Endothelial cell of umbilical vein (primary cell): Measurements from ENCODE around the gene INTS11. TPM values are rescaled to one million over a fixed set of nuclear protein-coding genes. Genes with fewer than 3 reads are reported as not detected.

Source experiments
- BruUV-seq: library from RNA; stranded (reverse); fragments of 400-500 nt; replicated peaks from 2 replicates; lab custom pipeline; 2021; lab: Mats Ljungman, UMichigan
- CTCF ChIA-PET: fragments of 300-600, 350-600 bp; sonication (Branson Sonifier 250); formaldehyde crosslinking; loops from one replicate; lab custom pipeline; 2021; ENCODE audit warnings: antibody characterized with exemption, inconsistent platforms; lab: Charles Lee
- POLR2A ChIA-PET: fragments of 300-600, 350-600 bp; sonication (Branson Sonifier 250); formaldehyde crosslinking; loops from one replicate; lab custom pipeline; 2021; ENCODE audit warnings: antibody characterized with exemption, inconsistent platforms; lab: Charles Lee
- DNase-seq: peaks from one replicate; pipeline ENCODE4 v3.0.0-alpha.2; 2011; ENCODE audit warnings: low read depth, low spot score
- FAIRE-seq: peaks from 2 replicates; lab custom pipeline; 2011; peaks lifted over from hg19 to GRCh38; lab: Jason Lieb, UNC
- H2AFZ ChIP-seq: 2 replicates; pipeline ENCODE4 v1.6.0; 2012; ENCODE audit warnings: low read depth, low read length, control low read depth, inconsistent platforms
- H3K27ac ChIP-seq: 2 replicates; pipeline ENCODE4 v1.5.1; 2011; ENCODE audit warnings: low read depth, mild to moderate bottlenecking, control low read depth, low read length, moderate library complexity; ENCODE audit not compliant: insufficient read depth
- H3K27me3 ChIP-seq, 2 experiments: 2 replicates each; pipeline versions ENCODE4 v1.6.0 to v1.6.1; 2011; ENCODE audit warnings: low read length in 2 of 2, mixed read lengths in 1 of 2; ENCODE audit not compliant: control insufficient read depth in 2 of 2, insufficient read depth in 2 of 2
- H3K36me3 ChIP-seq, 2 experiments: 2 replicates in 1 of 2; 3 replicates in 1 of 2; pipeline ENCODE4 v1.5.1; 2011; ENCODE audit warnings: low read length in 2 of 2, mild to moderate bottlenecking in 1 of 2, moderate library complexity in 1 of 2; ENCODE audit not compliant: control insufficient read depth in 2 of 2, insufficient read depth in 2 of 2; ENCODE audit errors: extremely low read depth in 1 of 2
- H3K4me1 ChIP-seq: 3 replicates; pipeline ENCODE4 v1.5.1; 2011; ENCODE audit warnings: mild to moderate bottlenecking, low read length; ENCODE audit not compliant: control insufficient read depth, insufficient read depth; ENCODE audit errors: extremely low read depth
- H3K4me2 ChIP-seq: 2 replicates; pipeline ENCODE4 v1.6.1; 2011; ENCODE audit warnings: low read length, control low read depth, mixed read lengths; ENCODE audit not compliant: insufficient read depth
- H3K4me3 ChIP-seq, 3 experiments: fragments of 200-600 bp in 1 of 3; sonication (generic), shearing (Covaris generic) in 1 of 3; replicated peaks in 1 of 3; 2 replicates each; pipeline ENCODE4 v1.5.1; 2011 to 2016; ENCODE audit warnings: control low read depth in 3 of 3, low read length in 3 of 3, mild to moderate bottlenecking in 2 of 3, inconsistent platforms in 1 of 3, low read depth in 1 of 3, moderate library complexity in 1 of 3; ENCODE audit not compliant: insufficient read depth in 1 of 3
- H3K79me2 ChIP-seq: 2 replicates; pipeline ENCODE4 v1.6.0; 2012; ENCODE audit warnings: low read length, inconsistent platforms; ENCODE audit not compliant: control insufficient read depth, insufficient read depth
- H3K9ac ChIP-seq: replicated peaks from 2 replicates; pipeline ENCODE3; 2011; ENCODE audit warnings: low read length, control low read depth; ENCODE audit not compliant: insufficient read depth; ENCODE audit errors: extremely low read depth
- H3K9me1 ChIP-seq: replicated peaks from 3 replicates; pipeline ENCODE4 v1.6.0; 2011; ENCODE audit warnings: mild to moderate bottlenecking, low read length; ENCODE audit not compliant: control insufficient read depth, insufficient read depth; ENCODE audit errors: extremely low read depth
- H3K9me3 ChIP-seq: replicated peaks from 2 replicates; pipeline ENCODE4 v1.5.1; 2012; ENCODE audit warnings: low read length, inconsistent platforms; ENCODE audit not compliant: control insufficient read depth, insufficient read depth
- H4K20me1 ChIP-seq: replicated peaks from 2 replicates; pipeline ENCODE3; 2011; ENCODE audit warnings: mild to moderate bottlenecking, low read length; ENCODE audit not compliant: control insufficient read depth, insufficient read depth; ENCODE audit errors: extremely low read depth
- CTCF ChIP-seq, 2 donors: IDR thresholded peaks; 1 replicate in 1 of 2; 2 replicates in 1 of 2; pipeline ENCODE4 v1.5.1; 2011; ENCODE audit warnings: low read length in 2 of 2, mild to moderate bottlenecking in 2 of 2, moderate library complexity in 2 of 2, control low read depth in 1 of 2, inconsistent platforms in 1 of 2, low read depth in 1 of 2; ENCODE audit not compliant: insufficient read depth in 1 of 2; ENCODE audit errors: extremely low read depth in 1 of 2
- EZH2 ChIP-seq: IDR thresholded peaks from 2 replicates; pipeline ENCODE4 v1.6.1; 2012; ENCODE audit warnings: borderline replicate concordance, low read depth, mild to moderate bottlenecking, moderate library complexity, low read length, inconsistent platforms; ENCODE audit not compliant: severe bottlenecking
- FOS ChIP-seq: IDR thresholded peaks from 2 replicates; pipeline ENCODE4 v1.6.1; 2011; ENCODE audit warnings: mild to moderate bottlenecking, low read length, moderate library complexity, borderline replicate concordance; ENCODE audit not compliant: insufficient read depth
- GATA2 ChIP-seq: IDR thresholded peaks from 2 replicates; pipeline ENCODE4 v1.7.0; 2011; ENCODE audit warnings: low read depth, mild to moderate bottlenecking, moderate library complexity, mixed read lengths, low read length; ENCODE audit not compliant: insufficient read length, insufficient read depth
- JUN ChIP-seq: IDR thresholded peaks from 2 replicates; pipeline ENCODE4 v1.6.1; 2011; ENCODE audit warnings: borderline replicate concordance, low read depth; ENCODE audit not compliant: insufficient read length, insufficient read depth
- MYC ChIP-seq: IDR thresholded peaks from one replicate; pipeline ENCODE4 v1.6.1; 2011; ENCODE audit warnings: mild to moderate bottlenecking, low read depth, low read length
- POLR2A ChIP-seq: IDR thresholded peaks from 2 replicates; pipeline ENCODE4 v1.6.1; 2012; ENCODE audit warnings: low read depth, mild to moderate bottlenecking, control low read depth, low read length
- POLR2AphosphoS5 ChIP-seq: IDR thresholded peaks from 2 replicates; pipeline ENCODE4 v1.6.1; 2012; ENCODE audit warnings: low read depth, mild to moderate bottlenecking, control low read depth, low read length, moderate library complexity; ENCODE audit not compliant: insufficient read depth
- dilution Hi-C: fragments of 300-500 bp; cut with MboI; formaldehyde crosslinking; loops from one replicate; pipeline ENCODE4 v1.15.0; 2019; ENCODE audit warnings: low sequenced_read_pairs; ENCODE audit not compliant: extremely low pct_ligation_motif_present
- intact Hi-C: fragments of 100-400 bp; cut with micrococcal nuclease; formaldehyde crosslinking; loops from one replicate; pipeline ENCODE4 v1.10.0; 2022
- polyA plus RNA-seq, 4 experiments: library from polyadenylated mRNA; depleted of rRNA in 3 of 4; stranded (reverse) in 3 of 4; unstranded in 1 of 4; fragments of >200 nt; gene quantifications; 2 replicates each; pipeline versions ENCODE4 v1.2.1 to v1.2.3, GENCODE V29; 2011 to 2012; ENCODE audit warnings: missing spikeins in 1 of 4
- total RNA-seq: library from RNA; stranded (reverse); gene quantifications from 2 replicates; pipeline ENCODE4 v1.2.3, GENCODE V29; 2021
- TF ChIP-seq, protein P1 (sequence below): IDR thresholded peaks from 2 replicates; pipeline ENCODE4 v1.6.1; 2011; ENCODE audit not compliant: insufficient read depth, insufficient read length

Gene INTS11
- total and polyA plus RNA-seq, 2 donors (not counting 3 experiments of a cell fraction or from before 2014, with no cell fraction given): 132 to 222 TPM

DNA sequence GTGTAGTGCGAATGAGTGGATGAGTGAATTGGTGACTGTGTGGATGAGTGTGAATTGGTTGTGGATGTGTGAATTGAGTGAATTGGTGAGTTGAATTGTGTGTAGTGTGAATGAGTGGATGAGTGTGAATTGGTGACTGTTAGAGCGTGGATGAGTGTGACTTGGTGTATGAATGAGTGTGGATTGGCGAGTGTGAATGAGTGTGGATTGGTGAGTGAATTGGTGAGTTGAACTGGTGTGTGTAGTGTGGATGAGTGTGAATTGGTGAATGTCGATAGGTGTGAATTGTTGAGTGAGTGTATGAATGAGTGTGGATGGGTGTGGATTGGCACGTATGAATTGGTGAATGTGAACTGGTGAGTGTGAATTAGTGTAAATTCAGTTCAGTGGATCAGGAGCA is 42.9 kb upstream of the INTS11 start:
- DNase-seq (no peak), FAIRE-seq (peak; percentile 24)
- no peaks in the 10 kb centered on the region for H3K9me1 ChIP-seq
- H3K9ac ChIP-seq: no peak overlapping the region
- dilution Hi-C loops: no loop called here
- no TSS peak for BruUV-seq
- no peak overlapping the region for H3K4me3 ChIP-seq
- no peak overlapping the region for H2AFZ ChIP-seq
- intact Hi-C loops: no loop called here
- no peak overlapping the region for H3K4me2 ChIP-seq
- POLR2A ChIA-PET: no interaction called here
- H3K36me3 ChIP-seq: no peaks in the 10 kb centered on the region
- no peaks in the 10 kb centered on the region for H3K27me3 ChIP-seq
- no peaks in the 10 kb centered on the region for H4K20me1 ChIP-seq
- no peak overlapping the region for H3K27ac ChIP-seq
- peaks cover 3% of the 10 kb centered on the region for H3K4me1 ChIP-seq
- TF ChIP-seq MYC: no peak
- CTCF ChIA-PET: no interaction called here
- H3K79me2 ChIP-seq: no peaks in the 10 kb centered on the region
- peaks cover 3% of the 10 kb centered on the region for H3K9me3 ChIP-seq

DNA sequence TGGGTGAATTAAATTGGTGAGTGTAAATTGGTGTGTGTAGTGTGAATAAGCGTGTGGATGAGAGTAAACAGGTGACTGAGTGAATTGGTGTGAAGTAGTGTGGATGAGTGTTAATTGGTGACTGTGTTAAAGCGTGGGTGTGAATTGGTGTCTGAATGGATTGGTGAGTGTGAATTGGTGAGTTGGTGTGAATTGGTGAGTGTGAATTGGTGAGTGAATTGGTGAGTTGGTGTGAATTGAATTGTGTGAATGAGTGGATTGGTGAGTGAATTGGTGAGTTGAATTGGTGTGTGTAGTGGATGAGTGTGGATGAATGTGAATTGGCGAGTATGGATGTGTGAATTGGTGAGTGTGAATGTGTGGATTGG is 42.2 kb upstream of the INTS11 start:
- H3K27me3 ChIP-seq: no peaks in the 10 kb centered on the region
- H3K27ac ChIP-seq: no peak overlapping the region
- H3K9me1 ChIP-seq: no peaks in the 10 kb centered on the region
- H3K9ac ChIP-seq: no peak overlapping the region
- no TSS peak for BruUV-seq
- H3K4me2 ChIP-seq: no peak overlapping the region
- H3K36me3 ChIP-seq: no peaks in the 10 kb centered on the region
- no peak for FAIRE-seq
- H3K4me3 ChIP-seq: no peak overlapping the region
- dilution Hi-C loops: no loop called here
- H4K20me1 ChIP-seq: no peaks in the 10 kb centered on the region
- intact Hi-C loops: no loop called here
- H3K4me1 ChIP-seq: no peaks in the 10 kb centered on the region
- H3K9me3 ChIP-seq: peaks cover 3% of the 10 kb centered on the region
- H3K79me2 ChIP-seq: no peaks in the 10 kb centered on the region
- POLR2A ChIA-PET: no interaction called here
- DNase-seq: no peak
- TF ChIP-seq EZH2: no peak
- no peak for TF ChIP-seq FOS
- no peak for TF ChIP-seq POLR2AphosphoS5
- no peak for TF ChIP-seq GATA2
- TF ChIP-seq, protein P1, sequence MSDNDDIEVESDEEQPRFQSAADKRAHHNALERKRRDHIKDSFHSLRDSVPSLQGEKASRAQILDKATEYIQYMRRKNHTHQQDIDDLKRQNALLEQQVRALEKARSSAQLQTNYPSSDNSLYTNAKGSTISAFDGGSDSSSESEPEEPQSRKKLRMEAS: no peak
- no peak for TF ChIP-seq CTCF (IDR thresholded peaks at IDR 0.05; ENCODE audit: extremely low read depth in 1 of 2, insufficient read depth in 1 of 2, low read depth in 1 of 2, low read length in 2 of 2)
- TF ChIP-seq JUN: no peak
- TF ChIP-seq MYC: no peak
- TF ChIP-seq POLR2A: no peak
- CTCF ChIA-PET: no interaction called here
- H2AFZ ChIP-seq: no peak overlapping the region
